HG03025 (cell line): ENCODE data around the gene ABCA12.

Experiments used
- ATAC-seq: cut with Tn5 transposase; IDR thresholded peaks from one replicate; pipeline ENCODE4 v1.9.1; 2021; ENCODE audit warnings: mild to moderate bottlenecking, moderate library complexity; ENCODE audit not compliant: unreplicated experiment, low FRiP score

Gene ABCA12

DNA sequence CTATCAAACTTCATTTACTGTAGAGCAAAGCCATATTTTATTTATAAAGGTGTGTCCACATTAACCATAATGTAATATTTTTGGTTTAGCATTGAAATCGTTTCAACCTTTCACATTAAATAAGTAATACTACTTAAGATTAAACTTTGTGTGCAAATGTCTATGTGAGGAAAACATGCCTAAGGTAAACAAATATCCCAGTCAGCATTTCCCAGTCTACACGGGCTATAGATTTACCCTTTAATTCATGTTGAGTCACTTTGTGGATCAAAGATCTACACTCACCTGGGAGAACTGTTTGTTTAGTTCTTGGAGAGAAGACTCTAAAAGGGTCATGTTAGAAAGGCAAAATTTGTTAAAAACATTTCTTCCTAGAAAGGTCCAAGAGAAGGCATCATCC, 89.1 kb downstream of the ABCA12 start:
- ATAC-seq, result no peak

DNA sequence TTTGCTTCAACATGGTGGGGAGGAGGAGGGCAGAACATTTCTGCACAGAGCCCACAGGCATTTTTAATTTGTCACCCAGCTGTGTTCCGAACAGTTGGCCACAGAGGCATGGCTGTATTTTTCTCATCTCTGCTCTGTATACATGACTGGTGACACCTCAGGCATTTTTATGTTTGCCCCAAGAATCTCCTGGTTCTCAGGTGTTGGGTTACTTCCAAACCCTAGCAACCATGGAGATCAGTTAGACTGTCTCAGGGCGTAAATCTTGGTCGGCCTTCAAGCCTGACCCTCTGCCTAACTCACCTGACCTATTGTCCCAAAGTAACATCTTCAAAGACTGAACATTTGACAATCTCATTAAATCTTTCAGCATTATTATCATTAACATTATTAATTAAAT, 100.0 kb downstream of the ABCA12 start:
- ATAC-seq, result no peak

DNA sequence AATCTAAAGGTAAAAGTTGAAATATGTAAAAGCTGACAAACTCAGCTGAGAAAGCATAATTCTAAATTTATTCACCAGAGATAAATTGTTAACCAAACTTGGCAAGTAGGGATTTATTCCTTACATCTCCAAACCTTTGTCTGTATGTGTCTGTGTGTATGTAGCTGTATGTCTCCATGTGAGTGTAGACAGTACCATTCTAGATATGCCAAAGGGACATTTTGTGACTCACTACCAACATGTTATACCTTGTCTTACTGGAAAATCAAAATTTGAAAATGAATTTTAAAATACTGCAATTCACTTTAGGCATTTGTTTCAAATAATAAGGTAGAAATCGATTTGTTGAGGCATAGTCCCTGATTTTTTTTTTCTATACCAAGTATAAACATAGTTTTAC, 102.1 kb downstream of the ABCA12 start:
- no peak for ATAC-seq

DNA sequence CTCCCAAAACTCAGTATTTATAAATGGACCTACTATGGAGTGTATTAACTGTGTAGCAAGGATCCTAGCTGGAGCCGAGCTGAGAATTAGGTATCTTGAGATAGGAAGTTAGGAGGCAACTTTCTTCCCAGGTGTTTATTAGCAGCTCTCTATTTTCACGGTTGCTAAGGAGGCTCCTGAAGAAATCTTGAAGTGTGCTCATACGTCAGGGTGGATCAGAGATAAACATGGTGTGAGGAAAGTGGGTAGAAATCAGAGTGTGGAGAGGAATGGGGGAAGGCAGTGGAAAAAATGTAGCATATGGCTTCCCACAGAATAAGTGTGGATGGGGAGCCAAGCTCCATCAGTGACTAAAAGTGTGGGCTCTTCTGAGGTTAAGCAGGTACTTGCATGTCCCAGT, 104.3 kb downstream of the ABCA12 start:
- ATAC-seq, result no peak

DNA sequence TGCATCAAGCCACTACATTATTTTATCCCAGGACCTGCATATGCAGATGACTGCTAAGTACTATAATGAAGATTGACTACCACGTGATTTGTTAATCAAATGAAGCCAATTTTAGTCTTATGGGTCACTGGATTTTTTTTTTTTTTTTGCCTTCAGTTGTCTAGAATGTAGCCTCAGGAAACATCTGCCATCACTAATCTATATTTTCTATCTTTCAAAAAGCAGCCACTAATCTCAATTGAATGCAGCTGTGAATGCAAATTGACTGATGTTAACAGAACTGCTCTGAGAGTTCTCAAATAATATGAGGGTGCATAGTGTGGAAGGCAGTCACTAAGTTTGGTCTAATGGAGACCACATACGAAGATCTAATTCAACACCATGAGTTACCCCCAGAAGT, 106.3 kb downstream of the ABCA12 start:
- ATAC-seq, result no peak

GRCh38 chr2:215031321-215031720, 107.1 kb downstream of the ABCA12 start:
- ATAC-seq, result no peak

- no peak for ATAC-seq
Observed at GRCh38 chr2:215029936-215030335, 108.5 kb downstream of the ABCA12 start.

GRCh38 chr2:215028231-215028630, 110.2 kb downstream of the ABCA12 start:
- ATAC-seq, result no peak

DNA sequence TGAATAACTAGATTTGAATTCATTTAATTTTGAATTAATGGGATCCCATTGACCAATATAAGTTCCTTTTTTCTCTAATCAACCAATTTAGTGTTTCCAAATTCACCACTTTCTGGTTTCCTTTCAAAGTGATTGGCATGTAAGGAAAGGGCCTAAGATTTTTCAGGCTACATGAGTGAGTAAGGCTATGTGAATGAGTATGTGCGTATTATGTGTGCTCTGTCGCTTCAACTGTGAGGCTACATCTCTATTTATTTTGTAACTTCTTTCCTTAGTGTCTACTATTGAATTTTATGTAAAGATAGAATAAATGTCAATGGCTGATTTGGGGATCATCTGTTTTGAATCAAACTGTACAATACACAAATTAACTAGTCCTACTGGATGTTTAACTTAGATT, 110.6 kb downstream of the ABCA12 start:
- no peak for ATAC-seq

GRCh38 chr2:215022910-215023309, 115.5 kb downstream of the ABCA12 start:
- ATAC-seq, result no peak

DNA sequence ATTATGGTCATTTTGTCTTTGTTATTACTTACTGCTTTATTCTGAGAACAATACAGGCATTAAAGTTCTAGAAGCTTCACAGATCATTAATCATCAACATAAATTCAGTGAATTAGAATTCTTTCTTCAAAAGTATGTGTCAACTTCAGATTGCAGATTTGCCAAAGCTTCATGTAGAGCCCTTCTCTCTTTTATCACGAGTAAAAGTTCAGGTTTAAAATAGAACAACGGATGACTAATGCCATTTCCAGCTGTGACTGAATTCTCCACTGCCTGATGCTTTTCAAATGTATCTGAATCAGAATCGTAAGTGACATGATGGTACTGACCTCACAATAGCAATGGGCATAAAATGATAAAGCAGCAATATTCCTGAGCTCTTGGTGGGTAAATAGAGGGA, 116.0 kb downstream of the ABCA12 start:
- ATAC-seq, result no peak

DNA sequence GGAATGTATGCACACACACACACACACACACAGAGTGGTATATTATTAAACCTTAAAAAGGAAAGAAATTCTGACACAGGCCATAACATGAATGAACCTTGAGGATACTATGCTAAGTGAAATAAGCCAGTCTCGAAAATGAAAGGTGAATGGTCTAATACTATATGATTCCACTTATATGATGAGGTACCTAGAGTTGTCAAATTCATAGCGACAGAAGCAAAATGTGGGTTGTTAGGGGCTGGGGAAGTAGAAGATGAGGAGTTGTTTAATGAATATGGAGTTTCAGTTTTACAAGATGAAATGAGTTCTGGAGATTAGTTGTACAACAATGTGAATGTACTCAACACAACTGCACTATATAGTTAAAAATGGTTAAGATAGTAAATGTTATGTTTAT, 118.1 kb downstream of the ABCA12 start:
- peak; percentile 36 for ATAC-seq

GRCh38 chr2:215019521-215020145, 118.8 kb downstream of the ABCA12 start:
- ATAC-seq, result peak; percentile 62

- ATAC-seq, result peak; percentile 46
Observed at GRCh38 chr2:215019085-215019484, 119.3 kb downstream of the ABCA12 start.

DNA sequence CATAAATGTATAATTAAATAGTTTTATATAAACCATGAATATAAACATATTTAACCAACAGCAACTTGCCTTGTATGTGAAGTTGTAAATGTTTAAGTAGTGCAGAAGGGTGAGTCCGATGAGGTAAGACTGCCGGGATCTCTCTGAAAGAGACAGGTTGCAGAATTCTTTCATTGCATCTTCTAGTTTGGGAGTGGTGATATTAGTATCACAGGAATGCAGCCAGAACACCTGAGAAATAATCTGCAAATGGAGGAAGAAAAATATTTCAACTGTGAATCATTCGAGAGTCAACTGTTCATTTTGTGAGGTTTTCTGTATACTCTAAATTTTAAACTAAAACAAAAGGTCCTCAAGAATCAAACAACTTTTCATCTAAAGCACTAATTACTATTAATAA, 123.0 kb downstream of the ABCA12 start:
- ATAC-seq, result no peak

GRCh38 chr2:215010390-215010789, 128.0 kb downstream of the ABCA12 start:
- no peak for ATAC-seq

GRCh38 chr2:215003001-215003400, 135.4 kb downstream of the ABCA12 start:
- no peak for ATAC-seq

DNA sequence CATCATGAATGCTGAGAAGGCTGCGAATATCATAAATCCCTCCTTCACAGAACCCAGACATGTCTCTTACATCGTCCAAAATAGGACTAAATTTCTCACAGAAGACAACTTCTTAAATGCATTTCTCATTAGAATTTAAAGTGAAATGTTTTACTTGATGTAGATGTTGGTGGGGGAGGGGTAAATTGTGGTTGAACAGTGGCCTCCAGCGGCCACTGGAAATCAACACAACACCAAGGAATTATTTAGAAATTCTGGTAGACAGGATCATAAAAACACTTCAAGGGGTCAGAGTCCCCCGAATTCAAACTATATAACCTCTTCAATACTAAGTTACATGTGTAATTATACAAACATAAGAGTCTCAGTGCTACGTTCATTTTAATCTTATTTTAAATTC, 135.9 kb downstream of the ABCA12 start:
- ATAC-seq, result peak; percentile 57

- ATAC-seq, result no peak
Observed at GRCh38 chr2:215000721-215001120, 137.7 kb downstream of the ABCA12 start.

GRCh38 chr2:214995926-214996670, 142.3 kb downstream of the ABCA12 start:
- peak; percentile 92 for ATAC-seq

DNA sequence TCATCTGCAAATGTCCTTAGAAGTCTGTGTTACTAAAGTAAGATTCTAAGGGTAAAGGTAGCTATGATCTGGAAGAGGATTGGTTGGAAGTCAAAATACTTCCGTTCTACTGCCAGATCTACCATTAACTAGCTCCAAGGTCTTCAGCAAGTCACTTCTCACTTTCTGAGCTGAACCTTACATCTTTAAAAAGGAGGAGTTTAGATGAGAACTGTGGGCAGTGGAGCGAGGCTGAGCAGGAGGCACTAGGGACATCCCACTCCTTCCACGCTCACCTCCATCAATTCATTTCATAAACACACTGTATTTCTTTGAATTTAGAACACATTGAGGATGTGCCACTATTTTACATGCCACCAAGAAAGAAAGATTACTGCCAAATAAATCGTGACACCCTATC, 143.0 kb downstream of the ABCA12 start:
- ATAC-seq, result peak; percentile 53

- no peak for ATAC-seq
Observed at GRCh38 chr2:214992911-214993310, 145.5 kb downstream of the ABCA12 start.
